ENCODE data around the gene CH25H. TPM values are rescaled to one million over a fixed set of nuclear protein-coding genes. Genes with fewer than 3 reads are reported as not detected.
"Not testable (repeated sequence)": the region's sequence is repeated elsewhere in the genome, so short reads cannot be mapped to it uniquely, and the experiment has no call there.

The CH25H gene
- total RNA-seq, 4 donors from 2014 or later, result 0.70 to 9.9 (median 3.1) TPM; not detected in 1

DNA sequence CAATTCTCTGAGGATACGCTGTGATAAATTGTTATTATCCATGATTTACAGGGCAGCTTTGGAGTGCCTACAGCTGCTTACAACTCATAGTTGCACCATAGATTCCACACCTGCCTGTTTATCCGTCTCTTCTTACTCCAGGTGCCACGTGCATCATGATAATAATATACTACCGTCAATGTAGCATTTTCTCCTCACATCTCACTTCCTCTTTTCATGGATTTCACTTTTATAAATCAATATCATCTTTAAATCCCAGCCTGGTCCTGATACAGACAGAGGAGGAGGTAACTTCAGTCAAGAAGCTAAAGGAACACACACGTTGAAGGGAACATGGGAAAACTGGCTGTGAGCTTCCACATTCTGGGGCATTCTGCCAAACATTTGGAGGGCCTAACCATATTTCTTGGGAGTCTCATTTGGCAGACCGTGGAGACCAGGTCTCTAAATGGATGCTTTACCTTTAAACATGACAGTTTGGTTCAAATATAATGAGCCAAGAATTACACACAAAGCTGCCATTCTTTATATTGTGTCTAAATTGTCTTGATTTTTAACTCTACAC lies 2.4 kb downstream of the CH25H start:
- no peaks in the 10 kb centered on the region for H3K9me3 ChIP-seq
- peaks cover 0 to 18% (median 9%) of the 10 kb centered on the region in 4 donors for H3K4me1 ChIP-seq
- H3K36me3 ChIP-seq, result no peaks in the 10 kb centered on the region
- no peak for DNase-seq
- peaks cover 0 to 8% of the 10 kb centered on the region in 2 donors for H3K27me3 ChIP-seq
- TF ChIP-seq, protein P1, sequence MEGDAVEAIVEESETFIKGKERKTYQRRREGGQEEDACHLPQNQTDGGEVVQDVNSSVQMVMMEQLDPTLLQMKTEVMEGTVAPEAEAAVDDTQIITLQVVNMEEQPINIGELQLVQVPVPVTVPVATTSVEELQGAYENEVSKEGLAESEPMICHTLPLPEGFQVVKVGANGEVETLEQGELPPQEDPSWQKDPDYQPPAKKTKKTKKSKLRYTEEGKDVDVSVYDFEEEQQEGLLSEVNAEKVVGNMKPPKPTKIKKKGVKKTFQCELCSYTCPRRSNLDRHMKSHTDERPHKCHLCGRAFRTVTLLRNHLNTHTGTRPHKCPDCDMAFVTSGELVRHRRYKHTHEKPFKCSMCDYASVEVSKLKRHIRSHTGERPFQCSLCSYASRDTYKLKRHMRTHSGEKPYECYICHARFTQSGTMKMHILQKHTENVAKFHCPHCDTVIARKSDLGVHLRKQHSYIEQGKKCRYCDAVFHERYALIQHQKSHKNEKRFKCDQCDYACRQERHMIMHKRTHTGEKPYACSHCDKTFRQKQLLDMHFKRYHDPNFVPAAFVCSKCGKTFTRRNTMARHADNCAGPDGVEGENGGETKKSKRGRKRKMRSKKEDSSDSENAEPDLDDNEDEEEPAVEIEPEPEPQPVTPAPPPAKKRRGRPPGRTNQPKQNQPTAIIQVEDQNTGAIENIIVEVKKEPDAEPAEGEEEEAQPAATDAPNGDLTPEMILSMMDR (IDR thresholded peaks at IDR 0.05), result no peak
- no peak for TF ChIP-seq POLR2A (IDR thresholded peaks at IDR 0.05)
- no peak overlapping the region for H3K4me3 ChIP-seq
- H3K27ac ChIP-seq, result no peak overlapping the region

DNA sequence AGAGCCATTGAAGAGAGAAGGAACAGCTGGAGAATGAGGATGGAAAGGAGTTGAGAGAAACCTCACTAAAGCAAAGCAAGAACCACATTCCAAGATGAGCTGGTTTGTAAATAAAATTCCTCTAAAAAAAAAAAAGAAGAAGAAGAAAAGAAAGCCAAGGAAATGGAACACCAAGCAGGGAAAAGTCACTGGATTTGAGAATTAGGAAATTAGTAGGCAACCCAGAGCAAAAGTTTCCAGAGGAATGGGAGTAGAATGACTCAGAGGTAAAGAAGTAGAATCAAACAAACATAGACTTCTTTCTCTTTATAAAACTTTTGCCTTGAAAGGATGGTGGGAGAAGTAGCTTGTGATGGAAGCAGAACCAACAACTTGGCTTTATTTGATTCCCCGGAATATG lies 3.9 kb downstream of the CH25H start:
- Histone ChIP-seq H3K36me3 (no peaks in the 10 kb centered on the region), H3K27ac (no peak overlapping the region), H3K4me3 (no peak overlapping the region), H3K9me3 (no peaks in the 10 kb centered on the region), H3K27me3 (peaks cover 0 to 8% of the 10 kb centered on the region in 2 donors), H3K4me1 (peaks cover 0 to 16% (median 8%) of the 10 kb centered on the region in 4 donors)
- TF ChIP-seq, protein P1 (IDR thresholded peaks at IDR 0.05), result no peak
- TF ChIP-seq POLR2A (IDR thresholded peaks at IDR 0.05), result no peak
- no peak for DNase-seq

DNA sequence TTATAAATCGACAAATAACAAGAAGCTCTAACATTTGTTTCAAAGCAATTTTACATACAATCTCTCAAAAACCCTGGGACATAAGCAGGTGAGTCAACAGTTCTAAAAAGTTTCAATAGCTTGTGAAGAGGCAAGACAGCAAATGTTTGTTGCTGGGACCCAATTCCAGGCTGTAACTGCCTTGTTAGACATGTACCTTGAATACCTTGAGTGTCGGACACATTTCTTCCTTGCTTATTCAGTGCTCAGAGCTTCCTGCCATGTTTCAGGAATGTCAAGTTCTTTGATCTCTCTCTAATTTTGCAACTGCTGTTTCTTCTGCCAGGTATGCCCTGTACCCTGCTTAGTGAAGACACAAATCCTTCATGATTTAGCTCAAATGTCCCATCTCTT lies 5.1 kb downstream of the CH25H start:
- Histone ChIP-seq H3K4me1 (peaks cover 0 to 8% (median 4%) of the 10 kb centered on the region in 4 donors), H3K4me3 (no peak overlapping the region), H3K27ac (no peak overlapping the region), H3K36me3 (no peaks in the 10 kb centered on the region), H3K27me3 (peaks cover 0 to 8% of the 10 kb centered on the region in 2 donors), H3K9me3 (no peaks in the 10 kb centered on the region)
- no peak for DNase-seq
- TF ChIP-seq POLR2A (IDR thresholded peaks at IDR 0.05), result no peak
- TF ChIP-seq, protein P1 (IDR thresholded peaks at IDR 0.05), result no peak

DNA sequence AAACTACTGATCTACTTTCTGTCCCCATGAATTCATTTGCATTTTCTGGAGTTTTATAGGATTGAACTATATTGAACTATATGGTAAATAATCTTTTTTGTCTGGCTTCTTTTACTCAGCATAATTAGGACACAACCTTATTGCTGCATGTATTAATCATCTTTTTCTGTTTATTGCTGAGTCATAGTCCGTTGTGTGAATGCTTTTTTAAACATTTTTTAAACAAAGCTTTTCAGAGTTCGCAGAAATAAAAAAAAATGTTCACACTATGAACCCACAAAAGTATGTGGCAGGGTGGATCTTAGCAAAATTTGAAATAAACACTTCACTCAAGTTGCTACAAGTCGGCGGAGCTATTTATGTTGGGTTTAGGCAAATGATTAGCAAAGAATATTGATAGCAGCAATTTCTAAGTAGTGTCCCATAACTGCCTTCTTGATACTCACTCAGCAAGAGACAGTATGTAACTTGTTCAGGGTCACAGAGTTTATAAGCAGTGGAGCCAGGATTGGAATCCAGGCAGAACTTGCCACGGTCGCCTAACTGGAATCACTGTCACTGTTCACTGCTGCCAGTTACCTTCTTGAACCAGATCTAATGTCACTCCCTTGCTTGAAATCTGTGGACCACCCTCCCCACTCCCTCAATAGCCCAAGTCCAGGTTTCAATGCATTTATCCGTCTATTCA lies 5.6 kb downstream of the CH25H start:
- Histone ChIP-seq H3K27me3 (peaks cover 0 to 2% of the 10 kb centered on the region in 2 donors), H3K4me1 (peaks cover 0 to 3% (median under 1%) of the 10 kb centered on the region in 4 donors), H3K27ac (no peak overlapping the region), H3K36me3 (no peaks in the 10 kb centered on the region), H3K4me3 (no peak overlapping the region), H3K9me3 (no peaks in the 10 kb centered on the region)
- DNase-seq, result no peak
- TF ChIP-seq POLR2A (IDR thresholded peaks at IDR 0.05), result no peak
- TF ChIP-seq, protein P1 (IDR thresholded peaks at IDR 0.05), result no peak

DNA sequence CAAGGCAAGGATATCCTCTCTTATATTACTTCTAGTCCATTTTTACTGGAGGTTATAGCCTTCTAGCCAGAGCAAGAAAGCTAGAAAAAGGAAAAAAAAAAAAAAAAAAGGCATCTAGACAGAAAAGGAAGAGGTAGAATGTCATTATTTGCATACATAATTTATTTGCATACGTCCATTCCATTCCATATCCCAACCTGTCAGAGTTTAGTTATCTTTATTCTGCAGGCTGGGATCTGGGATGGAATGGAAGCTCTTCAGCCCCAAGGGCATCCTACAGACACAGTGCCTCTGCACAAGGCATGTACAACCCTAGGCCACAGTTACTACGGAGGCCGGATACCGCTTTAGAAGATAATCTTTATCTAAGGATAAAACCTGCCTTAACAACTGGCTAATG lies 9.6 kb downstream of the CH25H start:
- no peak for DNase-seq
- Histone ChIP-seq H3K27ac (no peak overlapping the region), H3K4me3 (no peak overlapping the region), H3K36me3 (no peaks in the 10 kb centered on the region), H3K9me3 (no peaks in the 10 kb centered on the region), H3K4me1 (no peaks in the 10 kb centered on the region), H3K27me3 (no peaks in the 10 kb centered on the region)
- TF ChIP-seq, protein P1 (IDR thresholded peaks at IDR 0.05), result no peak
- no peak for TF ChIP-seq POLR2A (IDR thresholded peaks at IDR 0.05)

DNA sequence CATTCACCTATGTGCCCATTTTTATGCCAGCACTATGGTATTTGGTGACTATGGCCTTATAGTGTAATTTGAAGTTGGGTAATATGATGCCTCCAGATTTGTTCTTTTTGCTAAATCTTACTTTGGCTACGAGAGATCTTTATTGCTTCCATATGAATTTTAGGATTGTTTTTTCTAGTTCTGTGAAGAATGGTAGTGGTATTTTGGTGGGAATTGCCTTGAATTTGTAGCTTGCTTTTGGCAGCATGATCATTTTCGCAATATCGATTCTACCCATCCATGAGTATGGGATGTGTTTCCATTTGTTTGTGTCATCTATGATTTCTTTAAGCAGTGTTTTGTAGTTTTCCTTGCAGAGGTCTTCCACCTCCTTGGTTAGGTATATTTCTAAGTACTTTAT lies 15.8 kb downstream of the CH25H start:
- DNase-seq, H3K27me3 ChIP-seq, H3K27ac ChIP-seq, H3K4me1 ChIP-seq, H3K4me3 ChIP-seq, H3K9me3 ChIP-seq, H3K36me3 ChIP-seq: not testable (repeated sequence)
